ENCODE results near the gene FEN1. TPM values are rescaled to one million over a fixed set of nuclear protein-coding genes. Genes with fewer than 3 reads are reported as not detected.
A peak's percentile ranks its signal among the peaks of the same experiment; 100 is the strongest.

FEN1 gene
- total and polyA plus RNA-seq, 2 of the 13 experiments (the other 11 are each of a cell fraction or from before 2014, with no cell fraction given) = 12.4 to 102 TPM

DNA sequence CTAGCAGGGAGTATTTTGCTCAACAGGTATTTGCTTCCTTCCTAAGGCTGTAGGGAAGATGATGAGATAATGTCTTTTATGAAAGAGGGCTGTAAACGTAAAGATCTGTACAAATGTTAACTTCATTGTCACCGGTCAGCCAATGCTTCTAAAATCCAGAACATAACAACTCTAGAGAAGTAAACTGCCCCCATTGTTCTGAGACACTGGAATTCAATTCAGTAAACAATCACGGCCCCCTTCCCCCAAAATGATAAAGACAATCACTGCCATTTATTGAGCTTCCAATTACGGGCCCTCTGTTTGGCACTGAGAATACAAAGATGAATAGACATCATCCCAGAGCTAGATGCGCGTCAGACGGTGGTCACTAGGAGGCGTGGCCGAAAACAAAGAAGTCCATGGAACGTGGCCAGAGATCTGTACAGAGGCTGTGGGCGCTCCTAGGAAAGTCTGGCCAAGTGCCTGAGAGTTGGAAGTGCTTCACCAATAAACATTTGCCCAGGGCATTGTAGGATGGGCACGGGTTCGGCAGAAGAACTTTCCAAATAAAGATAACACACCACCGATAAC, 888 bp upstream of the FEN1 start (continued):
- TF ChIP-seq KLF13 (CRISPR knock-in tag; IDR thresholded peaks at IDR 0.05) (no peak), POLR2AphosphoS5 (IDR thresholded peaks at IDR 0.05; ENCODE audit: low read depth, low read length) (peak; percentile 65), CEBPG (CRISPR knock-in tag; IDR thresholded peaks at IDR 0.05) (no peak), RBM39 (IDR thresholded peaks at IDR 0.05; ENCODE audit: low read depth, low read length, poor library complexity, severe bottlenecking) (no peak), PRMT3 (CRISPR knock-in tag; IDR thresholded peaks at IDR 0.05; ENCODE audit: borderline replicate concordance, low read depth) (no peak), ISX (CRISPR knock-in tag; conservative IDR thresholded peaks at IDR 0.05) (no peak), RFXANK (CRISPR knock-in tag; IDR thresholded peaks at IDR 0.05) (no peak), KAT8 (CRISPR knock-in tag; IDR thresholded peaks at IDR 0.05) (no peak), POLR2A (IDR thresholded peaks at IDR 0.05; ENCODE audit: insufficient read depth in 1 of 2, low read depth in 2 of 2, low read length in 2 of 2) (peak in 1 of 2 experiments; percentile 74; a peak in 3 of 4 replicates), SNAI1 (CRISPR knock-in tag; IDR thresholded peaks at IDR 0.05; ENCODE audit: borderline replicate concordance) (no peak), ZNF891 (CRISPR knock-in tag; IDR thresholded peaks at IDR 0.05) (no peak), YEATS2 (CRISPR knock-in tag; IDR thresholded peaks at IDR 0.05; ENCODE audit: borderline replicate concordance) (no peak), DMAP1 (CRISPR knock-in tag; IDR thresholded peaks at IDR 0.05) (no peak; the same call in 1 of the 2 replicates), GTF2F1 (IDR thresholded peaks at IDR 0.05; ENCODE audit: low read length) (no peak), NFE2L2 (IDR thresholded peaks at IDR 0.05; ENCODE audit: low read length) (no peak), WIZ (CRISPR knock-in tag; IDR thresholded peaks at IDR 0.05) (0 out of 2 replicates have a peak, but pooled peaks have one; percentile 15), ZNF460 (CRISPR knock-in tag; IDR thresholded peaks at IDR 0.05; ENCODE audit: borderline replicate concordance) (no peak), NR1H2 (CRISPR knock-in tag; IDR thresholded peaks at IDR 0.05; ENCODE audit: borderline replicate concordance, low read depth) (no peak)
- TF ChIP-seq, protein P1, sequence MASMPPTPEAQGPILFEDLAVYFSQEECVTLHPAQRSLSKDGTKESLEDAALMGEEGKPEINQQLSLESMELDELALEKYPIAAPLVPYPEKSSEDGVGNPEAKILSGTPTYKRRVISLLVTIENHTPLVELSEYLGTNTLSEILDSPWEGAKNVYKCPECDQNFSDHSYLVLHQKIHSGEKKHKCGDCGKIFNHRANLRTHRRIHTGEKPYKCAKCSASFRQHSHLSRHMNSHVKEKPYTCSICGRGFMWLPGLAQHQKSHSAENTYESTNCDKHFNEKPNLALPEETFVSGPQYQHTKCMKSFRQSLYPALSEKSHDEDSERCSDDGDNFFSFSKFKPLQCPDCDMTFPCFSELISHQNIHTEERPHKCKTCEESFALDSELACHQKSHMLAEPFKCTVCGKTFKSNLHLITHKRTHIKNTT (CRISPR knock-in tag; IDR thresholded peaks at IDR 0.05) = no peak
- TF ChIP-seq, protein P2, sequence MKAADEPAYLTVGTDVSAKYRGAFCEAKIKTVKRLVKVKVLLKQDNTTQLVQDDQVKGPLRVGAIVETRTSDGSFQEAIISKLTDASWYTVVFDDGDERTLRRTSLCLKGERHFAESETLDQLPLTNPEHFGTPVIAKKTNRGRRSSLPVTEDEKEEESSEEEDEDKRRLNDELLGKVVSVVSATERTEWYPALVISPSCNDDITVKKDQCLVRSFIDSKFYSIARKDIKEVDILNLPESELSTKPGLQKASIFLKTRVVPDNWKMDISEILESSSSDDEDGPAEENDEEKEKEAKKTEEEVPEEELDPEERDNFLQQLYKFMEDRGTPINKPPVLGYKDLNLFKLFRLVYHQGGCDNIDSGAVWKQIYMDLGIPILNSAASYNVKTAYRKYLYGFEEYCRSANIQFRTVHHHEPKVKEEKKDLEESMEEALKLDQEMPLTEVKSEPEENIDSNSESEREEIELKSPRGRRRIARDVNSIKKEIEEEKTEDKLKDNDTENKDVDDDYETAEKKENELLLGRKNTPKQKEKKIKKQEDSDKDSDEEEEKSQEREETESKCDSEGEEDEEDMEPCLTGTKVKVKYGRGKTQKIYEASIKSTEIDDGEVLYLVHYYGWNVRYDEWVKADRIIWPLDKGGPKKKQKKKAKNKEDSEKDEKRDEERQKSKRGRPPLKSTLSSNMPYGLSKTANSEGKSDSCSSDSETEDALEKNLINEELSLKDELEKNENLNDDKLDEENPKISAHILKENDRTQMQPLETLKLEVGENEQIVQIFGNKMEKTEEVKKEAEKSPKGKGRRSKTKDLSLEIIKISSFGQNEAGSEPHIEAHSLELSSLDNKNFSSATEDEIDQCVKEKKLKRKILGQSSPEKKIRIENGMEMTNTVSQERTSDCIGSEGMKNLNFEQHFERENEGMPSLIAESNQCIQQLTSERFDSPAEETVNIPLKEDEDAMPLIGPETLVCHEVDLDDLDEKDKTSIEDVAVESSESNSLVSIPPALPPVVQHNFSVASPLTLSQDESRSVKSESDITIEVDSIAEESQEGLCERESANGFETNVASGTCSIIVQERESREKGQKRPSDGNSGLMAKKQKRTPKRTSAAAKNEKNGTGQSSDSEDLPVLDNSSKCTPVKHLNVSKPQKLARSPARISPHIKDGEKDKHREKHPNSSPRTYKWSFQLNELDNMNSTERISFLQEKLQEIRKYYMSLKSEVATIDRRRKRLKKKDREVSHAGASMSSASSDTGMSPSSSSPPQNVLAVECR (CRISPR knock-in tag; IDR thresholded peaks at IDR 0.05; ENCODE audit: borderline replicate concordance) = no peak
- TF ChIP-seq, protein P3, sequence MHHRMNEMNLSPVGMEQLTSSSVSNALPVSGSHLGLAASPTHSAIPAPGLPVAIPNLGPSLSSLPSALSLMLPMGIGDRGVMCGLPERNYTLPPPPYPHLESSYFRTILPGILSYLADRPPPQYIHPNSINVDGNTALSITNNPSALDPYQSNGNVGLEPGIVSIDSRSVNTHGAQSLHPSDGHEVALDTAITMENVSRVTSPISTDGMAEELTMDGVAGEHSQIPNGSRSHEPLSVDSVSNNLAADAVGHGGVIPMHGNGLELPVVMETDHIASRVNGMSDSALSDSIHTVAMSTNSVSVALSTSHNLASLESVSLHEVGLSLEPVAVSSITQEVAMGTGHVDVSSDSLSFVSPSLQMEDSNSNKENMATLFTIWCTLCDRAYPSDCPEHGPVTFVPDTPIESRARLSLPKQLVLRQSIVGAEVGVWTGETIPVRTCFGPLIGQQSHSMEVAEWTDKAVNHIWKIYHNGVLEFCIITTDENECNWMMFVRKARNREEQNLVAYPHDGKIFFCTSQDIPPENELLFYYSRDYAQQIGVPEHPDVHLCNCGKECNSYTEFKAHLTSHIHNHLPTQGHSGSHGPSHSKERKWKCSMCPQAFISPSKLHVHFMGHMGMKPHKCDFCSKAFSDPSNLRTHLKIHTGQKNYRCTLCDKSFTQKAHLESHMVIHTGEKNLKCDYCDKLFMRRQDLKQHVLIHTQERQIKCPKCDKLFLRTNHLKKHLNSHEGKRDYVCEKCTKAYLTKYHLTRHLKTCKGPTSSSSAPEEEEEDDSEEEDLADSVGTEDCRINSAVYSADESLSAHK (CRISPR knock-in tag; IDR thresholded peaks at IDR 0.05; ENCODE audit: borderline replicate concordance) = no peak
- TF ChIP-seq, protein P4, sequence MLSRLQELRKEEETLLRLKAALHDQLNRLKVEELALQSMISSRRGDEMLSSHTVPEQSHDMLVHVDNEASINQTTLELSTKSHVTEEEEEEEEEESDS (CRISPR knock-in tag; IDR thresholded peaks at IDR 0.05; ENCODE audit: borderline replicate concordance) = no peak
